Hepatocyte (in vitro differentiated cells): ENCODE results near the gene CLGN.

Source experiments
- EZH2 ChIP-seq: fragments of 200-600 bp; sonication (generic); IDR thresholded peaks from 2 replicates; pipeline ENCODE4 v1.6.1; 2016; ENCODE audit warnings: antibody characterized with exemption, mild to moderate bottlenecking, borderline replicate concordance
- EZH2phosphoT487 ChIP-seq: fragments of 200-600 bp; sonication (generic); IDR thresholded peaks from one replicate; pipeline ENCODE4 v1.6.1; 2018; ENCODE audit warnings: antibody characterized with exemption, mild to moderate bottlenecking, low read depth, moderate library complexity; ENCODE audit not compliant: unreplicated experiment, severe bottlenecking
- TF ChIP-seq, protein P1 (sequence below): fragments of 200-600 bp; sonication (generic); IDR thresholded peaks from 2 replicates; pipeline ENCODE4 v1.5.1; 2016; ENCODE audit warnings: antibody characterized with exemption, mild to moderate bottlenecking; ENCODE audit not compliant: poor library complexity

DNA sequence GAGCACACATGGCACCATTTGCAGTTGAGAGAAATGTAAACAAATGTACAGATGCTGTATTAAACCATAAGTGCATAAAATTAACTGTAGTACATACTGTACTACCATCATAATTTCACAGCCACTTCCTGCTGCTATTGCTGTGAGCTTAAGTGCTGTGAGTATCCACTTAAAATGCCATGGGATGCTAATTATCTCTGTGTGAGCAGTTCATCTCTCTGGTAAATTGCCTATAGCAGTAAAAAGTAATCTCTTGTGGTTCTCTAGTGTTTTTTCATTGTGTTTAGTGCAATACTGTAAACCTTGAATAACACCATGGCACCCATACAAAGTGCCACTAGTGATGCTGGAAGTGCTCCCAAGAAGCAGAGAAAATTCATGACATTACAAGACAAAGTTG, 63.9 kb downstream of the CLGN start:
- TF ChIP-seq, protein P1, sequence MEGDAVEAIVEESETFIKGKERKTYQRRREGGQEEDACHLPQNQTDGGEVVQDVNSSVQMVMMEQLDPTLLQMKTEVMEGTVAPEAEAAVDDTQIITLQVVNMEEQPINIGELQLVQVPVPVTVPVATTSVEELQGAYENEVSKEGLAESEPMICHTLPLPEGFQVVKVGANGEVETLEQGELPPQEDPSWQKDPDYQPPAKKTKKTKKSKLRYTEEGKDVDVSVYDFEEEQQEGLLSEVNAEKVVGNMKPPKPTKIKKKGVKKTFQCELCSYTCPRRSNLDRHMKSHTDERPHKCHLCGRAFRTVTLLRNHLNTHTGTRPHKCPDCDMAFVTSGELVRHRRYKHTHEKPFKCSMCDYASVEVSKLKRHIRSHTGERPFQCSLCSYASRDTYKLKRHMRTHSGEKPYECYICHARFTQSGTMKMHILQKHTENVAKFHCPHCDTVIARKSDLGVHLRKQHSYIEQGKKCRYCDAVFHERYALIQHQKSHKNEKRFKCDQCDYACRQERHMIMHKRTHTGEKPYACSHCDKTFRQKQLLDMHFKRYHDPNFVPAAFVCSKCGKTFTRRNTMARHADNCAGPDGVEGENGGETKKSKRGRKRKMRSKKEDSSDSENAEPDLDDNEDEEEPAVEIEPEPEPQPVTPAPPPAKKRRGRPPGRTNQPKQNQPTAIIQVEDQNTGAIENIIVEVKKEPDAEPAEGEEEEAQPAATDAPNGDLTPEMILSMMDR = no peak
- no peak for TF ChIP-seq EZH2
- no peak for TF ChIP-seq EZH2phosphoT487
